NCI-H774 (cell line): Measurements from ENCODE around the gene SND1.

Experiments
- DNase-seq: peaks from one replicate; lab custom pipeline; 2025; lab: John Stamatoyannopoulos, UW

The SND1 gene

GRCh38 chr7:127996253-127997071 lies 344.5 kb downstream of the SND1 start:
- no peak for DNase-seq

GRCh38 chr7:127997226-127997922 lies 345.4 kb downstream of the SND1 start:
- no peak for DNase-seq

DNA sequence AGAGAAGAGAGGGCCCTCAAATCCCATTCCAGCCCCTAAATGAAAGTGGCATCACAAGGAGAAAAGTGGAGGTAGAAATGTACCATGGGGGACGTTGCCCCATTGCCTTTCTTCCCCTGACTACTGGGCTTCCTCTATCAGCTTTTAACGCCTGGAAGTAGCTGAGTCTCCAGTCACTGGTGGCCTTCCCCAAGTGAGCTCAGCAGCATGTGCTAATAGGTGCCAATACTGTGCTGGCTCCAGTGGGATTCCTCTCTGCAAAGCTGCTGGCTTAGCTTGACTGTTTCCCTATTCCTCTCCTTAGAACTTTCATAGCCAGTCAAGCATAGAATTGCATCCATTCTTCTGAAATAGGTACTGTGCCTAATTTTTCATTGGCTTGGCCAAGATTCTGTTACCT lies 346.7 kb downstream of the SND1 start:
- DNase-seq, result no peak

- no peak for DNase-seq
Observed at GRCh38 chr7:128000048-128000447, 348.1 kb downstream of the SND1 start.

DNA sequence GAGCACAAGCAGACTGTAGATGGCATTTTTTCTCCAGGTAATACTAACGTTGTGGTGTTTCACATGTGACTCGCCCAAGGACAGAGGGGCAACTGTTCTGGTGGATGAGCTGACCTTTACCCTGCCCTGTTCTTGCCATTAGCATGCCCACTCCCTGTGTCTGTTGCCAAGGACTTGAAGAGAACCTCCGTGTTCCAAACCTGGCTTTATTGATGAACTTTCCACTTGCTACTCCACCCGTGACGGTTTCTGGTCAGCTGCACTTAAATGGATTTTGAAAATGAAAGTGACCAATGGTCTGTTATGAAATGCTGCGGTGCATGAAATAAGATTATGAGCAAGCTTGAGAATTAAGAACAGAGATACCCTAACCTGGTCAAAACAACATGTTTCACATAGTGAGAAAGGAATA lies 348.9 kb downstream of the SND1 start:
- no peak for DNase-seq

DNA sequence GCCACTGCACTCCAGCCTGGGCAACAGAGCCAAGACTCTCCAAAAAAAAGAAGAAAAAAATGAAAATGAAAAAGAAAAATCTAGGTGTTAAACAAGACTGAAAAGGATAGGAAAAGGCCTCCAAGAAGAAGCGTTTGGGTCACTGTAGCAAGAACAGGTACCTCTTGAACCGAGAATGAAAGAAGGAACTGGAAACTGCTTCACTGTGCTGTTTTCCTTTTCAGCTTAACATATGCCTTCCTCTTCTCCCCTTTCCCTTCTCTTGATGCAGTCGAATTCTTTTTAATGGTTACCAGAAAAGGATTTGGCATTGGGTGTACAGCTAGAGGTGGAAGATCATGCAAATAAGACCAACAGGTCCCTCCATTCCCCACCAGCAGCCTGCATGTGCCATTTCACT lies 351.2 kb downstream of the SND1 start:
- no peak for DNase-seq

DNA sequence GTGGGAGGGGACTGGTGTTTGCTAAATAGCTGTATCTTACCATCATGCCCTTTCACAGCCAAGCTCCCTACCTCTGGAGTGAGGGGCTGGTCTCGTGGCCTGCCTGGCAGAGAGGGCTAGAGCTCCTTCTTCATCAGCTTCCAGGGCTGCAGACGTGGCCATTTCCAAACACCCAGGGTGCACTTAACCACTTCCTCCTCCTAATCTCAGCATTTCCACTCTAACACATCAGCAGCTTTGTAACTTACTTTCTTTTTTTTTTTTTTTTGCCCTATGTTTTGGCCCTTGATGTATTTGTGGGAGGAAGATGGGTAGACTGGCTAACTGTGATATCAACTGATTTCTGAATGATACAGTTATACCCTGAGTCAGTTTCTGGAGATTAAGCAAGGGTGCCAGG lies 351.8 kb downstream of the SND1 start:
- no peak for DNase-seq

DNA sequence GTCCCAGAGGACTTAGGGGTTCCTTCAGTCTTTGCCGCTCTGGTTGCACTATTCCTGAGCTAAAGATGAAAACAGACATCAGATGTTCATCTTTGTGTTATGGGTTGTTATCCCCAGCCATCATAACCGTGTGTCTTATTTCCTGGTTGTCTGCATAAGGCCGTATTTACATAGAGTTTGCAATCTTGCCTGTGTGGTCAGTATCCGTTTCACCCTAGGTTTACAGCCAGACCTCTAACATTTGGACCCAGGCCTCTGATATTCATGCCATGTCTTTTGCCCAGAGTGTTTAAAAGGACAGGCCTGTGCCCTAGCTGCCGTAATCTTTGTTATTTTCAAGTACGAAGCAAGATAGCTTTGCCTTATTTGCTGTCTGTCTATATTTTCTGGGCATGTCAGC lies 352.6 kb downstream of the SND1 start:
- DNase-seq, result no peak

DNA sequence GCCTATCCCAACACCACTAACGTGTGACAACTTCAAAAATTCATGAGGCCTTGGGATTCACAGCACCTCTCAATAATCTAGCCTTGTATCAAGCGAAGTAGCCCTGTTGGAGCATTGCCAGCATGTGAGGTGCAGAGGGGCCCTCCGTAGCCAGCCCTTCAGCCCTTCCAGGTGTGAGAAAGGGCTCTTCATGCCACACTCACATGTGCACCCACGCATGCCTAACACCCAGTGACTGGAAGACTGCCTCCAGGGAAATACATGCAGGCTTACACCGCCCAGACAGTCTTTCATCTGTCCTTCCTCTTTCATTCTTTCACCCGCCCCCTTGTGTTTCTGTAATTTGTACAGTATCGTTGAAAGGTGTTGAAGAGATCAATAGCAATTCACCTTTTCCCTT lies 353.1 kb downstream of the SND1 start:
- DNase-seq, result no peak

DNA sequence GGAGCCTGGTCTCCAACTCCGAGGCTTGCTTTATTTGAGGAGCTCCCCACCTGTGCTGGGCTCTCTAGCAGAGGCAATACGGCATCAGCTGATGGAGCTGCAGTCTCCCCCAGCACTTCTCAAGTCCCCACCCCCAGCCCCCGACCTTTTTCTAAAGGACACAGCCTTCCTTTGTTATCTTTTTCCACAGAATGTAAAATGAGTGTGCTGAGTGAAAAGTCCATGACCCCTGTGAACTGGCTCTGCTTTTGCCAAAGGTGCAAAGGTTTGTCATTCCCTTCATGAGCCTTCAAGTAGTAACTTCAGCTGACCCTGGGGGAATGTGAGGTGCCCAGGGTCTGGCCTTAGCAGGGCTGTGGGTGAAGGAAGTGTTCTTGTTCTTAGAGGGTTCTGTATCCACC lies 353.8 kb downstream of the SND1 start:
- no peak for DNase-seq

- DNase-seq, result no peak
Observed at GRCh38 chr7:128006550-128007302, 354.7 kb downstream of the SND1 start.

- no peak for DNase-seq
Observed at GRCh38 chr7:128007303-128007680, 355.3 kb downstream of the SND1 start.

GRCh38 chr7:128008141-128008540 lies 356.1 kb downstream of the SND1 start:
- no peak for DNase-seq

GRCh38 chr7:128008744-128009143 lies 356.8 kb downstream of the SND1 start:
- DNase-seq, result no peak

- DNase-seq, result no peak
Observed at GRCh38 chr7:128010391-128011127, 358.6 kb downstream of the SND1 start.

- no peak for DNase-seq
Observed at GRCh38 chr7:128011131-128011661, 359.2 kb downstream of the SND1 start.

DNA sequence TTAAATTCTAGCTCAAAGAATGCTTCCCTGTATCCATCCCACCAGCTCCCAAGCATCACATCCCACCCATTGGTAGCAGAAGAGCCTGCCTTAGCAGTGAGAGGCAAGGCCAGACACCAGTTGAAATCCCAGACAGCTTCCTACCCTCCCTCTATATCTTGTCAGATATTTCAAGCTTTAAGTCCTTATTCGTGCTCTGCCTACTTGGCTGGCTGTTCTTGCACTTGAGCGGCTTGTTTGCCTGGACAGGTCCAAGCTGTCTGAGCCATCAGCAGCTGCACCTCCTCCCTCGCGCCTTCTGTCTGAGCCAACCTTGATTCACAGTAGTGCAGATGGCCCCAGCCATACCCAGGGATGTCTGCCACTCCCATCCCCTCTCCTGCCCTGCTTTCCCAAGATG lies 362.8 kb downstream of the SND1 start:
- no peak for DNase-seq

DNA sequence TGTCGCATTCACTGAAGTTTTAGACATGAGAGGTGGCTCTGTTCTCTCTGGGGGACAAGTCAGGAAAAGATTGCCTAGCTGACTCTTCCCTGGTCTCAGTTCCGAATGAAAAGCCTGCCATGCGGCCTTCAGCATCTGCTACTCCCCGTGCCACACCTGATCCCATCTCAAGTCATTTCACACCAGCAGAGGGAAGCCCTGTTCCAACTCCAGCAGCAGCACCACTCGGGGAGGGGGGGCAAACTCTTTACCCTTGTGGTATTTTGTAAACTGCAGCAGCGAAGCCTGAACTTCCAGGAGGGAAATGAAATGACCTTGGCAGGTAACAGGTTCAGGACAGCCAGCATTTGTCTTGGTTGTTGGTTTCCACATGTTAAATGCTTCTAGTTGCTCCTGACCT lies 365.5 kb downstream of the SND1 start:
- no peak for DNase-seq

DNA sequence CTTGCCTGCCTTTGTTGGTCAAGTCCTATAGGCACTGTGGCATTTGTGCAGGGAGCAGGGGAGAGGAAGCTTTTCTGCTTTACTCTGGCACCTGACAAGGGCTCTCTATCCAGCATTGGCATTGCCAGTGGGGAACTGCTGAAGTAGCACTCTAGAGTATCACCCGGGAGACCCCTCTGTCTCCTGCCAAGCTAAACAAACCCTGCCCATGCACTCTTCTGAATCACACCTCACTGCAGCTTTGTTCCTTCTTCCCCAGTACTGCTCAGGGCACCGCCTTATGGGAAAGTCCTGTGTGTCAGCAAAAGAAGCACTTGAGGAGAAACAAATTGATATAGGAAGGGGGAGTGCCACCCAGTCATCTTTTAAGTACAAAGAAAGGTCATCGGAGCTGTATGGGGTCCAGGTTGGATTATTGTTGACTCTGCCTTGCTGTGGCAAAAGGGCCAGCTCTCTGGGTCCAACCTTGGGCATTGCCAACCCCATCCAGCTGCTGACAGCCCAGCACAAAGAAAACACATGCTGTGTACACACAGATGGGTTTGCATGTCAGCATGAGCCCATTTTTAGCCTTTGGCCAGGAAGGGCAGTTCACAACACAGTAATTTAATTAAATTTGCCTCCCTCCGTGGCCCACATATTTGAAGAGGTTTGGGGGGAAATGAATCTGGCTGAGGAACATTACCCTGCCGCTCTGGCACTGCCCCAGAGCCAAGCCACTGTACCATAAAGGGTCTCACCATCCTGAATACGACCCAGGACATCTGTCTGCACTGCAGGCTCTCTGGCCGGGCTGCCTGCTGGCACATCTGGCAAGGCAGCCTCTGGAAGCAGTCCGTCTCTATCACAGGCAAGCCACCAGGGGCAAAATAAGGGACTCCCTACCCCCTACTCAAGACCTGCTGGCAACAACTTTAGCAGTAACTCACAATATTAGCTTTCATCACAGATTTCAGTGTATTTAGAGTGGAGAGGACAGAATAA lies 366.2 kb downstream of the SND1 start:
- DNase-seq, result peak; percentile 62

DNA sequence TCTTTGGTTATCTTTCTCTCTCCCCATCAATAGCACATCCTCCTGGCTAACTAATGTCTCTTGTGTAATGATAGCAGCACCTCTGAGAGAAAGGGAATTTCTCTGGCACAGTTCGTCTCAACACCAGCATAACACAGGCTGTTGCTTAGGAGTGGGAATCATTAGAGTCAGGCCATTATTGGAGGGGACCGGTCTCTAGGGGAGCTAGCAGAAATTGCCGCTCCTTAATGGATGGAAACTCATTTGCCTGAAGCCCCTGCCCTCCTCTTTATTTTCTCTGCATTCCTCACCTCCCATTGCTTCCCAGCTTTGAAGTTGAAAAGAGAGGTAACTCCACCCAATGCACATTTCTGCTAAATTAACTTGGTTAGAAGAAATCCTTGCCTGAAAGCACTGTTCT lies 367.3 kb downstream of the SND1 start:
- no peak for DNase-seq

DNA sequence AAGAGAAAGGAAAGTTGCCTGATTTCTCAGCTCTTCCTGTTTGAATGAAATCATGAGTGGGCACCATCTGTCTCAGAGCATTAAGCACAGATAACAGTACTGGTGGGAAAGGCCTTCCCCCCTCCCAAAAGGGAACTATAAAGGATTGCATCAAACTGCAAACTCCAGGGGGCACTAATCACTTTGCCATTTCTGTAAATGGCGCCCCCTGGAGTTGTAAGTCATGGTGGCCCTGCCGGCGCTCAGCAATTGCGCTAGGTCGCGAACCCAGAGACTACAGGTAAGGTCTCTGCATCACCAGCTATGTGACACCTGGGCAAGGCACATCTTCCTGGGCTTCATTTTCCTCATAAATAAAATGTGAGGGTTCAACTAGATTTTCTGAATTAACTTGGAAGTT lies 368.2 kb downstream of the SND1 start:
- no peak for DNase-seq
